Stimulated activated CD4-positive, alpha-beta T cell treated with anti-CD3 and anti-CD28 coated beads, Interleukin-4, amount 100 ng/mL, for 24 hours (primary cell): ENCODE data around the gene PPARD.
"Not testable (repeated sequence)": the region's sequence is repeated elsewhere in the genome, so short reads cannot be mapped to it uniquely, and the experiment has no call there.

Experiments
- DNase-seq: peaks from one replicate; pipeline ENCODE4 v3.0.0-alpha.2; 2020

Gene PPARD

GRCh38 chr6:35412102-35412501 lies 69.7 kb downstream of the PPARD start:
- no peak for DNase-seq

DNA sequence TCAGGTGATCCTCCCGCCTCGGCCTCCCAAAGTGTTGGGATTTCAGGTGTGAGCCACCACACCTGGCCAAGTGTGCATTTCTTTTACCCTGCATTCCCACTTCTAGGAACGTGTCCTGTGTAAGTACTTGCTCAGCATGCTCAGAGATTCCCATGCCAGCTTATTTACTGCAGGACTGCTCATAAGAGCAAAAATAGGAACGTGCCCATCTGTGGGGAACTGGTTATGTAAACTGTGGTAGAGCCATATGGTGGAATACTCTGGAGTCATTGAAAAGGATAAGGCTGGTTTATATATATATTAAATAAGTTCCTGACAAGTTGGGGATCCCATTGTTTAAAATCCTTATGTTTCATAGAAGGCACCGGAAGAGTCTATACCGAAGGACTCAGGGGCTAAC lies 71.6 kb downstream of the PPARD start:
- DNase-seq, result no peak

DNA sequence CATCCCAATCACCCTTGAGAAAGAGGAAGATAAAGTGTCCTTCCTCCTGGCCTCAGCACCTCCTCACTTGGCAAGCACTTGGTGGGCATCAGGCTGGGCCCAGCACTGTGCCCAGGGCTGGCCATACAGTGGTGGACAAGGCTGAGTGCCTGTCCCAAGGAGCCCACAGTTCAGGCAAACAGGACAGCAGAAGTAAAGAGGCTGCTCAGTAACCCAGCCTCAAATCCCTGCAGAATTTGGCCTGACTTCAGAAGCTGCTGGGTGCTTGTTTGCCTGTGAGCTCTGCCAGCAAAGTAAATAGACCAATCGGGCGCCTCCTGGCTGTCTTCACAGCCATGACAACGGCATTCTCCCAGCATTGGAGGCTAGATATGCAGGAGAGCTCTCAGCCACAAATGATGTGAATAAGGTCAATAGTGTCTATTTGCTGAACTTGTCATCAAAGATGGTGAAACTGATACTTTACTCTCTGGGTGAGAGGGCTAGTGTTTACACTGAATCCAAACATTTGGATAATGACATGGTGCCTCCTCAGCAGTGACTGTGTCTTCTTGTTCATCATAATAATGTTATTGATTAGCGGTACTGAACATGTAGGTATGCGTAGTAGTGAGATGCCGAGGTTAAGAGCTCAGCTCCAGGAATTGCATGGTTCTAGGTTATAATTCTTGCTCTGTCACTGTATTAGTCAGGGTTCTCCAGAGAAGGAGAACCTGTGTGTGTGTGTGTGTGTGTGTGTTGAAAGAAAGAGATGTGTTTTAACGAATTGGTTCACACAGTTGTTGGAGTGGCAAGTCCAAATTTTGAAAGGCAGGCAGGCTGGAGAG lies 72.9 kb downstream of the PPARD start:
- DNase-seq, result peak; percentile 11

DNA sequence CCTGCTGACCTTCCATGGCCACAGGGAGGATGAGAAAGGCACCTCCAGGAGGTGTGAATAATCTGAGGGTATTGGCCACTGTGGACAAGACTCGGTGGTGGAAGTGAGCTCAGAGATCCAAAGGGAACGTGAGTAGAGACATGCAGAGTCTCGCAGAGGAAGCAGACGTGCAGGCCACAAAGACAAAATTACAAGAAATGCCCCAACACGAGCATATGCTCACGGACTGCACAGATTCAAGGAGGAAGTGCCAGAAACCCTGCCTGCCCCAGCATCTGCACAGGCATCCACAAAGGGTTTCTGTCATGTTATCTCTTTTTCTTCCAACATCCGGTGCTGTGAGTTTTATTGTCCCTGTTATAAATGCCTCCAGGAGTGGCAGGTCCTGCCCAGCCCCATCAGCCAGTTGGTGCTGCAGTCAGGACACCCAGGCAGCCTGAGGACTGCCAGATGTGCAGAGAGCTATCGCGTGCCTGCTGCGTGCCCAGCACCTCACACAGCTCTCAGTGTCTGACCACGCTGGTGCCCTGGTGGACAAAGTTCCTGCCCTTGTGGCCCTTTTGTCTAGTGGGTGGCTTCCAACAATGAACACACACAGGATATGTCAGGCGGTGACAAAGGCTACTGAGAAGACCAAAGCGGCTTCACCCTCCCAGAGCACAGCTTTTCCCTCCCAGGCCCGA lies 75.8 kb downstream of the PPARD start:
- DNase-seq, result no peak

- DNase-seq, result no peak
Measured at GRCh38 chr6:35419417-35419816, 77.1 kb downstream of the PPARD start.

GRCh38 chr6:35419961-35420360 lies 77.6 kb downstream of the PPARD start:
- DNase-seq, result no peak

DNA sequence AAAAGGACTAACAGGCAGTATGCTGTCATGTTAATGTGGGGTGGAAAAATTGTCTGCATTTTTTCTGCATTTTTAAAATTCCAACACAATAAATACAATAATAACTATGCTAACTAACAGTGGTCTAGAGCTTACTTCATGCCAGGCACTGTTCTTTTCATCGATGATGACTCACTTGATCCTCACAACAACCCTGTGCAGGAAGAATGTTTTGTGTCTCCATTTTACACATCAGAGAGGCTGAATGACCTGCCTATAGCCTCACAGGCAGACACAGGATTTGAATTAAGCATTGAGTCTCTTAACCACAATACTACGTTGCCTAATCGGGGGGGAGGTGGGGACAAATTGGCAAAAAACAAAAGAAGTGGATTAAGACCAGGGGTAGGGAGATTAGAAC lies 82.9 kb downstream of the PPARD start:
- no peak for DNase-seq

DNA sequence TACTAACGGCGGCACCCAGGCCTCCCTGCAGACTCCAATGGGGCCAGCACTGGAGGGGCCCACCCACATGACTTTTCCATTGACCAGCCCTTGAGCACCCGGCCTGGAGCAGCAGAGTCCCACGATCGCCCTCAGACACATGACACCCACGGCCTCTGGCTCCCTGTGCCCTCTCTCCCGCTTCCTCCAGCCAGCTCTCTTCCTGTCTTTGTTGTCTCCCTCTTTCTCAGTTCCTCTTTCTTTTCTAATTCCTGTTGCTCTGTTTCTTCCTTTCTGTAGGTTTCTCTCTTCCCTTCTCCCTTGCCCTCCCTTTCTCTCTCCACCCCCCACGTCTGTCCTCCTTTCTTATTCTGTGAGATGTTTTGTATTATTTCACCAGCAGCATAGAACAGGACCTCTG lies 83.7 kb downstream of the PPARD start:
- DNase-seq, result no peak

GRCh38 chr6:35427435-35427834 lies 85.1 kb downstream of the PPARD start:
- DNase-seq, result no peak

DNA sequence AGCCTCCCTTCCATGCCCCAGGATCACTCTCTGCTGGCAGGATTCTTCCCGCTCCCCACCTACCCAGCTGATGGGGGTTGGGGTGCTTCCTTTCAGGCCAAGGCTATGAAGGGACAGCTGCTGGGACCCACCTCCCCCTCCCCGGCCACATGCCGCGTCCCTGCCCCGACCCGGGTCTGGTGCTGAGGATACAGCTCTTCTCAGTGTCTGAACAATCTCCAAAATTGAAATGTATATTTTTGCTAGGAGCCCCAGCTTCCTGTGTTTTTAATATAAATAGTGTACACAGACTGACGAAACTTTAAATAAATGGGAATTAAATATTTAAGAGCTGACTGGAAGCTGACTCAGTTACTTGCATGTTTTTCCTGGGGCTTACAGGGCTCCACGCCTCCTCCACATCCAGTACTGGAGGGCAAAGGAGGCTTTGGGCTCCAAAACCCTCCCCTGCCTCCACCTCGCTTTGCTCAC lies 85.5 kb downstream of the PPARD start:
- DNase-seq, result no peak

GRCh38 chr6:35428421-35429149 lies 86.2 kb downstream of the PPARD start:
- DNase-seq, result no peak

DNA sequence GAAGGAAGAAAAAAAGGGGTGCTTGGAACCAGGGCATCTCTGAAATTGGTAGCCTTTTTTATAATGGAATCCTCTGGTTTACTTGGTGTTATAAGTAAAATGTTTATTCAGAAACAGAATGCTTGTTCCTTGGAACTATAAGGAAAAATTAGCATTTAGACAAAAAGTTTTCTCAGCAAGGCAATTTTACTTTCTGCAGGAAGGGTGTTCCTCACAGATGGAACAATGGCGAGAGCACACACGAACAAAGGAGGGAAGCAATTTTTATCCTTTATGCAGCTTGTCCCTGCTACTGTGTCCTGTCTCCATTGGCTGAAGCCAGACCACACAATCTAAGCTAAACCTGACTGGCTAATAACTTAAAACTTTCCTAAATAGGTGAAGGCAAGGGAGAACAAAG lies 87.1 kb downstream of the PPARD start:
- DNase-seq, result no peak

GRCh38 chr6:35432291-35432690 lies 89.9 kb downstream of the PPARD start:
- no peak for DNase-seq

DNA sequence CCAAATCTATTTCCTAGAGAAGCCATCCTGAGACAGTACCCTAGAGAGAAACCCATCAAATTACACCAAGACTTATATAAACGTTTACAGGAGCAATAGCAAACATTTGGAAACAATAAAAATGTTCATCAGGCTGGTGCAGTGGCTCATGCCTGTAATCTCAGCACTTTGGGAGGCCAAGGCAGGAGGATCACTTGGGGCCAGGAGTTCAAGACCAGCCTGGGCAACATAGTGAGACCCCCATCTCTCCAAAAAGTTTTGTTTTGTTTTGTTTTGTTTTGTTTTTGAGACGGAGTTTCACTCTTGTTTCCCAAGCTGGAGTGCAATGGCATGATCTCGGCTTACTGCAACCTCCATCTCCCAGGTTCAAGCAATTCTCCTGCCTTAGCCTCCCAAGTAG lies 90.3 kb downstream of the PPARD start:
- not testable (repeated sequence) for DNase-seq

- no peak for DNase-seq
Measured at GRCh38 chr6:35435074-35435837, 92.9 kb downstream of the PPARD start.

GRCh38 chr6:35436071-35436857 lies 93.9 kb downstream of the PPARD start:
- DNase-seq, result no peak

GRCh38 chr6:35438378-35439065 lies 96.2 kb downstream of the PPARD start:
- not testable (repeated sequence) for DNase-seq

DNA sequence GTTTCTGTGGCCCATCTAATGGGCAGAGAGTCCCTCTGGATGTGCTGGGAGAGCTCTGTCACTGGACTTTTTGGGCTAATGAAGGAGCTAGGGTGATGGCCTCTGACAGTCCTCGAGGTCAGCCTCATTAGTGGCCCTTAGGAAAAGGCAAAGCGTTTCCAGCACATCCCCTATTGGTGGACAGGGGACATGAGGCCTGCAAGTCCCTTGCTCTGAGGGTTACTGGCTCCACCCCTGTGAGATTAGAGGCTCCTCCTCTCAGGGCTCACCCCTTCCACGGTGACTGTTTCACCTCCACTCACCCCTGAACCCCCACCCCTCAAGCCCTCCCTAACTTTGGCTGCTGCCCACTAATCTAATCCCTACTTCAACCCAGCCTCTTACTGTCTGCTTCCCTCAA lies 97.0 kb downstream of the PPARD start:
- no peak for DNase-seq

DNA sequence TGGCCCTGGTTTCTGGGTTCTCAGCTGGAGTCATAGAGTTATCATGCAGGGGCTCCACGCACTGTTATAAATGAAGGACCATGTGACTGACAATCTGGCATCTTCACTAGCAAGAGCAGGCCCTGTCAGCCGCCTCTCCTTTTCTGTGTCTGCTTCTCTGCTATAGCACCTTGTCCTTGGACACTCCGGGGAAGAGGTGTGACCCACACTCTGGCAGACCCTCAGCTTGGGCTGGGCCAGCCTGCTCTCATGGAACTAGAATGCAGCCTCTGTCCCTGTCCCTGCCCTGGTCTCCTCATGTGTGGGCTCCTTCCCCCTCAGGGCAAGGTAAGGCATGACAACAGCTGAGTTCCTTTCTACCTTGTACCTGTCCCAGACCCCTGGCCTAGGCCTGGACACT lies 98.8 kb downstream of the PPARD start:
- DNase-seq, result no peak

- DNase-seq, result no peak
Measured at GRCh38 chr6:35441642-35442041, 99.3 kb downstream of the PPARD start.

GRCh38 chr6:35442693-35443092 lies 100.3 kb downstream of the PPARD start:
- DNase-seq, result no peak
